HepG2 (cell line): Measurements from ENCODE around the gene ARHGAP22. TPM values are rescaled to one million over a fixed set of nuclear protein-coding genes. Genes with fewer than 3 reads are reported as not detected.

Experiments used
- ATAC-seq: fragments of 200-7000 bp; cut with Tn5 transposase; 3 replicates; pipeline ENCODE4 v1.9.1; 2020; ENCODE audit warnings: mild to moderate bottlenecking, moderate library complexity
- BruUV-seq: library from RNA; stranded (reverse); fragments of 400-500 nt; replicated peaks from 2 replicates; lab custom pipeline; 2021; lab: Mats Ljungman, UMichigan
- CTCF ChIA-PET: fragments of 300-600 bp; formaldehyde crosslinking; extraction: SDS; loops from one replicate; lab custom pipeline; 2021; ENCODE audit warnings: low total read pairs, inconsistent platforms, low intra/inter-chr PET ratio; lab: Yijun Ruan, JAX
- POLR2A ChIA-PET: fragments of 350-600 bp; sonication (Branson Sonifier 250); formaldehyde crosslinking; loops from one replicate; lab custom pipeline; 2020; ENCODE audit warnings: antibody characterized with exemption, inconsistent platforms; lab: Yijun Ruan, JAX
- DNase-seq: peaks from one replicate; pipeline ENCODE4 v3.0.0-alpha.2; 2015; ENCODE audit warnings: low spot score
- FAIRE-seq: peaks from 3 replicates; lab custom pipeline; 2011; peaks lifted over from hg19 to GRCh38; lab: Jason Lieb, UNC
- H2AFZ ChIP-seq: one replicate; pipeline ENCODE4 v1.6.1; 2011; ENCODE audit warnings: low read length, inconsistent platforms
- H3K27ac ChIP-seq: fragments of 300-600 bp; 3 replicates; pipeline ENCODE4 v1.8.0; 2011; ENCODE audit warnings: mixed run types, mild to moderate bottlenecking, mixed read lengths, low read length, inconsistent platforms; ENCODE audit not compliant: insufficient read depth; ENCODE audit errors: extremely low read length
- H3K27me3 ChIP-seq, 2 experiments: fragments of 200-600 bp in 1 of 2; 2 replicates in 1 of 2; 3 replicates in 1 of 2; pipeline versions ENCODE4 v1.6.0 to v1.8.0; 2011; ENCODE audit warnings: low read length in 2 of 2, mild to moderate bottlenecking in 2 of 2, moderate library complexity in 2 of 2, inconsistent platforms in 1 of 2; ENCODE audit not compliant: insufficient read depth in 2 of 2, control insufficient read depth in 1 of 2
- H3K36me3 ChIP-seq, 2 experiments: fragments of 200-600 bp in 1 of 2; replicated peaks in 1 of 2; 2 replicates in 1 of 2; 3 replicates in 1 of 2; pipeline versions ENCODE4 v1.5.1 to v1.8.0; 2011; ENCODE audit warnings: low read length in 2 of 2, inconsistent platforms in 1 of 2; ENCODE audit not compliant: insufficient read depth in 2 of 2, control insufficient read depth in 1 of 2
- H3K4me1 ChIP-seq: 2 replicates; pipeline ENCODE4 v1.5.1; 2012; ENCODE audit warnings: low read length, inconsistent platforms; ENCODE audit not compliant: insufficient read depth
- H3K4me2 ChIP-seq: 2 replicates; pipeline ENCODE4 v1.6.0; 2011; ENCODE audit warnings: low read depth, low read length, inconsistent platforms
- H3K4me3 ChIP-seq, 3 experiments: fragments of 200-600 bp in 1 of 3; sonication (generic), shearing (Covaris generic) in 1 of 3; replicated peaks in 1 of 3; 2 replicates each; pipeline ENCODE4 v1.5.1; 2011 to 2016; ENCODE audit warnings: low read length in 3 of 3, inconsistent platforms in 2 of 3, low read depth in 2 of 3, mild to moderate bottlenecking in 2 of 3, control low read depth in 1 of 3, mixed read lengths in 1 of 3; ENCODE audit not compliant: insufficient read depth in 1 of 3
- H3K79me2 ChIP-seq: one replicate; pipeline ENCODE4 v1.6.1; 2011; ENCODE audit warnings: low read length, inconsistent platforms; ENCODE audit not compliant: insufficient read depth
- H3K9ac ChIP-seq: 2 replicates; pipeline ENCODE4 v1.6.0; 2011; ENCODE audit warnings: mild to moderate bottlenecking, low read depth, low read length, inconsistent platforms; ENCODE audit not compliant: insufficient read depth
- H3K9me3 ChIP-seq: 2 replicates; pipeline ENCODE4 v1.5.1; 2012; ENCODE audit warnings: mild to moderate bottlenecking, low read length
- H4K20me1 ChIP-seq: 2 replicates; pipeline ENCODE4 v1.6.0; 2011; ENCODE audit warnings: inconsistent platforms, mild to moderate bottlenecking, low read length, moderate library complexity; ENCODE audit not compliant: insufficient read depth
- ATAD3A ChIP-seq: sonication (generic); formaldehyde crosslinking; IDR thresholded peaks from 2 replicates; pipeline ENCODE4 v1.4.0; 2020; ENCODE audit warnings: missing genetic modification reagents
- DR1 ChIP-seq: sonication (generic); formaldehyde crosslinking; IDR thresholded peaks from 2 replicates; pipeline ENCODE4 v1.8.0; 2021; ENCODE audit warnings: mild to moderate bottlenecking, missing genetic modification reagents, inconsistent platforms
- ZNF703 ChIP-seq: sonication (generic); formaldehyde crosslinking; IDR thresholded peaks from 2 replicates; pipeline ENCODE4 v1.5.1; 2020; ENCODE audit warnings: missing genetic modification reagents, mild to moderate bottlenecking, moderate library complexity, borderline replicate concordance
- WGBS: methylation state at CpG from one replicate; pipeline ENCODE4 v1.1.6; 2017; ENCODE audit warnings: low lambda C conversion rate; 5-methylcytosine and 5-hydroxymethylcytosine counted together
- in situ Hi-C: cut with HindIII; loops from 2 replicates; pipeline ENCODE4 v1.10.0; 2017; ENCODE audit warnings: low pct_unique_long_range_greater_than_20kb; ENCODE audit not compliant: extremely low pct_ligation_motif_present
- intact Hi-C: fragments of 100-400 bp; cut with micrococcal nuclease; formaldehyde crosslinking; loops from one replicate; pipeline ENCODE4 v1.10.0; 2022; ENCODE audit not compliant: unreplicated experiment
- polyA plus RNA-seq, 8 experiments: library from polyadenylated mRNA; depleted of rRNA in 3 of 8; stranded (reverse) in 7 of 8; unstranded in 1 of 8; fragments of >200 nt; fragmentation: Illumina TruSeq in 4 of 8; extraction: Trizol in 4 of 8; gene quantifications; 2 replicates each; pipeline versions ENCODE4 v1.2.1 to v1.2.3, GENCODE V29; 2011 to 2016; ENCODE audit warnings: low read depth in 4 of 8, missing spikeins in 1 of 8, mixed read lengths in 1 of 8; ENCODE audit not compliant: insufficient read depth in 1 of 8
- total RNA-seq, 5 experiments: library from RNA; depleted of rRNA; stranded (reverse); fragments of >200 nt; fragmentation: Illumina TruSeq; extraction: Trizol; gene quantifications; 2 replicates each; pipeline ENCODE4 v1.2.3, GENCODE V29; 2016; ENCODE audit warnings: low read depth in 1 of 5
- TF ChIP-seq, protein P1 (sequence below): IDR thresholded peaks from 2 replicates; pipeline ENCODE4 v1.6.1; 2018; ENCODE audit warnings: missing genetic modification reagents, mild to moderate bottlenecking, missing compliant biosample characterization

The ARHGAP22 gene
- total and polyA plus RNA-seq, 2 of the 13 experiments (the other 11 are each of a cell fraction or from before 2014, with no cell fraction given): 0.08 to 0.38 TPM

- H3K27me3 ChIP-seq: no peaks in the 10 kb centered on the region
- ATAC-seq: no peak
- no peak for TF ChIP-seq ZNF703 (CRISPR knock-in tag)
- TF ChIP-seq, all 625 proteins: peak for 0
- no peak for FAIRE-seq
- CTCF ChIA-PET: no interaction called here
- Histone ChIP-seq H3K4me1 (no peaks in the 10 kb centered on the region), H3K4me2 (no peak overlapping the region), H3K36me3 (no peaks in the 10 kb centered on the region), H3K79me2 (no peaks in the 10 kb centered on the region), H3K4me3 (no peak overlapping the region), H3K27ac (no peak overlapping the region), H2AFZ (no peak overlapping the region), H4K20me1 (no peaks in the 10 kb centered on the region), H3K9ac (no peak overlapping the region), H3K9me3 (no peaks in the 10 kb centered on the region)
- POLR2A ChIA-PET: no interaction called here
- WGBS: 4% methylated on average over 1 of the region's 1 CpG
- intact Hi-C loops (no loop called here), in situ Hi-C loops (no loop called here)
- no peak for DNase-seq
- BruUV-seq: no TSS peak
These were observed 11.6 kb upstream of the ARHGAP22 start for GRCh38 chr10:48616436-48616835.

GRCh38 chr10:48614481-48615390, 9.9 kb upstream of the ARHGAP22 start:
- no peaks in the 10 kb centered on the region for H4K20me1 ChIP-seq
- H3K9me3 ChIP-seq: no peaks in the 10 kb centered on the region
- ATAC-seq: no peak; the same call in 2 of the 3 replicates
- peak; percentile 28 for FAIRE-seq
- POLR2A ChIA-PET: no interaction called here
- H2AFZ ChIP-seq: no peak overlapping the region
- H3K79me2 ChIP-seq: no peaks in the 10 kb centered on the region
- intact Hi-C loops: no loop called here
- TF ChIP-seq, protein P1, sequence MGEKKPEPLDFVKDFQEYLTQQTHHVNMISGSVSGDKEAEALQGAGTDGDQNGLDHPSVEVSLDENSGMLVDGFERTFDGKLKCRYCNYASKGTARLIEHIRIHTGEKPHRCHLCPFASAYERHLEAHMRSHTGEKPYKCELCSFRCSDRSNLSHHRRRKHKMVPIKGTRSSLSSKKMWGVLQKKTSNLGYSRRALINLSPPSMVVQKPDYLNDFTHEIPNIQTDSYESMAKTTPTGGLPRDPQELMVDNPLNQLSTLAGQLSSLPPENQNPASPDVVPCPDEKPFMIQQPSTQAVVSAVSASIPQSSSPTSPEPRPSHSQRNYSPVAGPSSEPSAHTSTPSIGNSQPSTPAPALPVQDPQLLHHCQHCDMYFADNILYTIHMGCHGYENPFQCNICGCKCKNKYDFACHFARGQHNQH (CRISPR knock-in tag): no peak
- TF ChIP-seq ATAD3A: no peak
- no peak for TF ChIP-seq DR1 (CRISPR knock-in tag)
- TF ChIP-seq, all 625 proteins: peak for 0
- DNase-seq: no peak
- Histone ChIP-seq H3K36me3 (no peaks in the 10 kb centered on the region), H3K9ac (no peak overlapping the region), H3K4me1 (no peaks in the 10 kb centered on the region), H3K4me2 (no peak overlapping the region), H3K27me3 (no peaks in the 10 kb centered on the region), H3K27ac (no peak overlapping the region), H3K4me3 (no peak overlapping the region)
- BruUV-seq: no TSS peak
- 0% methylated on average over 2 of the region's 2 CpGs for WGBS
- in situ Hi-C loops: no loop called here
- CTCF ChIA-PET: no interaction called here
